WERI-Rb-1 (cell line): Measurements from ENCODE around the gene ZXDA.
"Not testable (repeated sequence)": the region's sequence is repeated elsewhere in the genome, so short reads cannot be mapped to it uniquely, and the experiment has no call there.

Experiments used
- DNase-seq: peaks from one replicate; pipeline ENCODE4 v3.0.0-alpha.2; 2020
- H3K27ac ChIP-seq: fragments of 250-450 bp; sonication (Bioruptor Pico); 2 replicates; pipeline ENCODE4 v1.5.1; 2020; ENCODE audit warnings: mild to moderate bottlenecking, moderate library complexity
- H3K27me3 ChIP-seq: fragments of 250-450 bp; sonication (Bioruptor Pico); 2 replicates; pipeline ENCODE4 v1.5.1; 2021; ENCODE audit warnings: mild to moderate bottlenecking, low read depth, moderate library complexity; ENCODE audit not compliant: insufficient read depth, severe bottlenecking
- H3K36me3 ChIP-seq: fragments of 250-450 bp; sonication (Bioruptor Pico); 2 replicates; pipeline ENCODE4 v1.5.1; 2020; ENCODE audit warnings: mild to moderate bottlenecking, moderate library complexity
- H3K4me3 ChIP-seq: 2 replicates; pipeline ENCODE4 v1.5.1; 2011; ENCODE audit warnings: low read depth, mild to moderate bottlenecking, control low read depth, low read length
- H3K9me3 ChIP-seq: fragments of 250-450 bp; sonication (Bioruptor Pico); 2 replicates; pipeline ENCODE4 v1.5.1; 2021; ENCODE audit warnings: mild to moderate bottlenecking, moderate library complexity; ENCODE audit not compliant: severe bottlenecking
- TF ChIP-seq, protein P1 (sequence below): IDR thresholded peaks from 2 replicates; pipeline ENCODE4 v1.5.1; 2011; ENCODE audit warnings: low read depth, mild to moderate bottlenecking, control low read depth, inconsistent platforms, low read length

The ZXDA gene

DNA sequence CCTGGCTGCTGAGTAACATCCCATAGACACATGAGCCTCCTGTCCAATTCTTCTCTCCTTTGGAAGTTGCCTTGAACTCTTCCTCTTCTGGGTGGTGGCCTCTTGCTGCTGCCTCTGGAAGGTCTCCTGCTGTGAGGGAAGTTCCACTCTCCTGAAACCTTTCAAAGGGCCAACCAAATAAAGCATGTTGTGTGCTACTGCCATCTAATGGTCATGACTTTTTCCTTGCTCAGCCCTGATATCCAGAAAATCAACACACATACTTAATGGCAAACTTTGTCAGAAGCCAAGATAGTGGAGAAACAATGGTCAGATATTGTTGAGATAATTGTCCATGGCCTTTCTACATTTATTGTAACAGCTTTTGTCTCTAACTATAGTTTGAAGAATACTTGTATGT, 19.1 kb upstream of the ZXDA start:
- peaks cover 27% of the 10 kb centered on the region for H3K27me3 ChIP-seq
- no peak overlapping the region for H3K27ac ChIP-seq

DNA sequence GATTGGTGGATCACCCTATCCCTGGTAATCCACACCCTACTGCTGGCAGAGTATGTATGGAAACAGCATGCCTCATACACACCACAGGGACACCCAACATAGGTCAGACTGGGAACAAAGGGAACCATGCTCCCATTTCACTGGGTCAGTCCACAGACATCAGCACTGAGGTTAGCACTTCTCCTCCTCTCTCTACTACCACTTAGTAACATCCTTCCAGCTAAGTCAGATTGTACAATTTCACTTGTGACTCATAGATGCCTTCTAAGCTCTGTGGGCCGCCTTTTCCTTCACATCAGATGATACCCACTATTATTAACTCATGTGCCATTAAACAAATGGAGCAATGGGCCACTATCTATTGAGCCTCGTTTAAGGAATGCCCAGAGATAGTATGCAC, 15.5 kb upstream of the ZXDA start:
- H3K36me3 ChIP-seq = no peaks in the 10 kb centered on the region
- no peak overlapping the region for H3K27ac ChIP-seq
- H3K4me3 ChIP-seq = no peak overlapping the region
- peaks cover 14% of the 10 kb centered on the region for H3K27me3 ChIP-seq
- TF ChIP-seq, protein P1, sequence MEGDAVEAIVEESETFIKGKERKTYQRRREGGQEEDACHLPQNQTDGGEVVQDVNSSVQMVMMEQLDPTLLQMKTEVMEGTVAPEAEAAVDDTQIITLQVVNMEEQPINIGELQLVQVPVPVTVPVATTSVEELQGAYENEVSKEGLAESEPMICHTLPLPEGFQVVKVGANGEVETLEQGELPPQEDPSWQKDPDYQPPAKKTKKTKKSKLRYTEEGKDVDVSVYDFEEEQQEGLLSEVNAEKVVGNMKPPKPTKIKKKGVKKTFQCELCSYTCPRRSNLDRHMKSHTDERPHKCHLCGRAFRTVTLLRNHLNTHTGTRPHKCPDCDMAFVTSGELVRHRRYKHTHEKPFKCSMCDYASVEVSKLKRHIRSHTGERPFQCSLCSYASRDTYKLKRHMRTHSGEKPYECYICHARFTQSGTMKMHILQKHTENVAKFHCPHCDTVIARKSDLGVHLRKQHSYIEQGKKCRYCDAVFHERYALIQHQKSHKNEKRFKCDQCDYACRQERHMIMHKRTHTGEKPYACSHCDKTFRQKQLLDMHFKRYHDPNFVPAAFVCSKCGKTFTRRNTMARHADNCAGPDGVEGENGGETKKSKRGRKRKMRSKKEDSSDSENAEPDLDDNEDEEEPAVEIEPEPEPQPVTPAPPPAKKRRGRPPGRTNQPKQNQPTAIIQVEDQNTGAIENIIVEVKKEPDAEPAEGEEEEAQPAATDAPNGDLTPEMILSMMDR = no peak
- H3K9me3 ChIP-seq = no peaks in the 10 kb centered on the region
- no peak for DNase-seq

More for the DNA sequence above, 19.1 kb upstream of the ZXDA start:
- H3K9me3 ChIP-seq = no peaks in the 10 kb centered on the region
- no peak for DNase-seq
- TF ChIP-seq, protein P1 = peak; percentile 38; the same call in 1 of the 2 replicates
- H3K4me3 ChIP-seq = no peak overlapping the region
- no peaks in the 10 kb centered on the region for H3K36me3 ChIP-seq

- H3K9me3 ChIP-seq = no peaks in the 10 kb centered on the region
- peaks cover 18% of the 10 kb centered on the region for H3K27me3 ChIP-seq
- no peak overlapping the region for H3K4me3 ChIP-seq
- DNase-seq = no peak
- H3K36me3 ChIP-seq = no peaks in the 10 kb centered on the region
- TF ChIP-seq, protein P1 = peak; percentile 34
- H3K27ac ChIP-seq = no peak overlapping the region
These were observed 8.6 kb upstream of the ZXDA start for GRCh38 chrX:57918750-57919436.

- Histone ChIP-seq H3K9me3 (no peaks in the 10 kb centered on the region), H3K36me3 (no peaks in the 10 kb centered on the region)
- TF ChIP-seq, protein P1 = no peak
These were observed 5.4 kb upstream of the ZXDA start for GRCh38 chrX:57915680-57916079.

GRCh38 chrX:57909595-57910286, 517 bp downstream of the ZXDA start:
- not testable (repeated sequence) for H3K27ac ChIP-seq, H3K36me3 ChIP-seq, H3K9me3 ChIP-seq
- H3K27me3 ChIP-seq = peaks cover 11% of the 10 kb centered on the region
- H3K4me3 ChIP-seq = peak overlapping the region; percentile 23; the same call in 1 of the 2 replicates
- peak; percentile 17 for DNase-seq

More at GRCh38 chrX:57915680-57916079, 5.4 kb upstream of the ZXDA start:
- Histone ChIP-seq H3K4me3 (no peak overlapping the region), H3K27me3 (peaks cover 5% of the 10 kb centered on the region), H3K27ac (no peak overlapping the region)
- no peak for DNase-seq

DNA sequence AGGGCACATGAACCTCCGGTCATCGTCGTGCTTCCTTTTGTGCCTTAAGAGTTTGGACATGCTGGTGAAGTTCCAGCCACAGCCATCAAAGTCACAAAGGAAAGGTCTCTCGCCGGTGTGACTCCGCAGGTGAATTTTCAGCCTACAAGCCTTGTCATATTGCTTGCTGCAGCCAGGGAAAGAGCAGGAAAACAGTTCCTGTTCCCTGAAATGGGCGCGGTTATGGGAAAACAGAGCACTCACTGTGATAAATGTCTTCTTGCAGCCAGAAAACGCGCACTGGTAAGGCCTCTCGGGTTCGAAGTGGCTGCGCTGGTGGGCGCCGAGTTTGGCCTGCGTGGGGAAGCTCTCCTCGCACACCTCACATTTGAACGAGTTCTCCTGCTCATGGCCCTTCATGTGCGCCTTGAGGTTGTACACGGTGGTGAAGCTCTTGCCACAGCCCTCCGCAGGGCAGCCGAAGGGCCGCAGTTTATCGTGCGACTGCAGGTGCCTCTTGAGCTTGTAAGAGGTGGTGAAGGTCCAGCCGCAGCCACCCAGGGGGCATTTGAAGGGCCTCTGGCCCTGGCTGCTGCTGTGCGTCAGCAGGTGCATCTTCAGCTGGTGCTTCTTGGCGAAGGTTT, 1.2 kb downstream of the ZXDA start:
- not testable (repeated sequence) for H3K9me3 ChIP-seq, H3K27ac ChIP-seq, DNase-seq, H3K27me3 ChIP-seq, H3K36me3 ChIP-seq, H3K4me3 ChIP-seq
